AG09319 (cell line): ENCODE results near the gene IL37.
"Not testable (repeated sequence)": the region's sequence is repeated elsewhere in the genome, so short reads cannot be mapped to it uniquely, and the experiment has no call there.

Experiments
- DNase-seq: peaks from one replicate; pipeline ENCODE4 v3.0.0-alpha.2; 2010; ENCODE audit warnings: low read depth; ENCODE audit errors: extremely low read depth
- CTCF ChIP-seq: IDR thresholded peaks from 2 replicates; pipeline ENCODE4 v1.5.1; 2011; ENCODE audit warnings: low read depth, mild to moderate bottlenecking, inconsistent platforms, low read length, moderate library complexity

Gene IL37

GRCh38 chr2:112907001-112907949 is 3.7 kb upstream of the IL37 start:
- no peak for TF ChIP-seq CTCF
- DNase-seq, result no peak

GRCh38 chr2:112908559-112908958 is 2.4 kb upstream of the IL37 start:
- not testable (repeated sequence) for DNase-seq

GRCh38 chr2:112910219-112910618 is 746 bp upstream of the IL37 start:
- TF ChIP-seq CTCF, result no peak
- no peak for DNase-seq

- no peak for DNase-seq
- no peak for TF ChIP-seq CTCF
These were observed 1.4 kb downstream of the IL37 start for GRCh38 chr2:112912403-112912802.

DNA sequence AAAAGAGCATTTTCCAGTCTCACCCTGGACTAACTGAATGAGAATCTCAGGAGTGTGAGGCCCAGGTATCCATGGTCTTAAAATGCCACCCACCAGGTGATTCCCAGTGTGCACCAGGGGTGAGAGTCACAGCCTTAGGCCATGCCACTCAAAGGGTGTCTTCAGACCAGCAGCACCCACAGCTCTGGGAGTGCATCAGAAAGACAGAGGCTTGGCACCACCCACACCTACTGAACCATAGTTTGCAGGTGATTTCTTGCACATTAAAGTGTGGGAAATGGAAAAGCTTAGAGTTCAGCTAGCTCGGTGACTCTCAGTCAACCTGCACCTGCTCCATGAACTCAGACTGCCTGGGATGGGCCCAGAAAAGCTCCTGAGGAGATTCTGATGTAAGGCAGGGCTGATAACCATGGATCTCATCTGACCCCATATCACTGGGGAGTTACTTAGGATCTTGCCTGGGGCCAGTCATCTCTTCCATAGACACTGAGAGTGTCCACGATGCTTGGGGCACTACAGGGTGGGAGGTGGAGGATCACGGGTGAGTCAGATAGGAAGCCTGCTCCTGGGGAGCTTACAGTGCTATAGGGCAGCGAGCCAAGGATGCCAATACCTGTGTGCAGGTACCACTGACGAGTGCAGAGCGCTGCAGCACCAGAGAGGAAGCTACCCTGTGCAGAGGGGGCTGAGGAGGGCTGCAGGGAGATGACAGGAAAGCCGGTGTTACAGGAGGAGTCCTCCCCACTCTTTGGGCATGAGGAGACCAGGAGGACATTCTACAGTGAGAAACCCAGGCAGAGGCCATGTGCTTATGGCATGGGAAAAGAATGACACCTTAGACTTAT is 4.6 kb downstream of the IL37 start:
- no peak for DNase-seq
- TF ChIP-seq CTCF, result no peak

DNA sequence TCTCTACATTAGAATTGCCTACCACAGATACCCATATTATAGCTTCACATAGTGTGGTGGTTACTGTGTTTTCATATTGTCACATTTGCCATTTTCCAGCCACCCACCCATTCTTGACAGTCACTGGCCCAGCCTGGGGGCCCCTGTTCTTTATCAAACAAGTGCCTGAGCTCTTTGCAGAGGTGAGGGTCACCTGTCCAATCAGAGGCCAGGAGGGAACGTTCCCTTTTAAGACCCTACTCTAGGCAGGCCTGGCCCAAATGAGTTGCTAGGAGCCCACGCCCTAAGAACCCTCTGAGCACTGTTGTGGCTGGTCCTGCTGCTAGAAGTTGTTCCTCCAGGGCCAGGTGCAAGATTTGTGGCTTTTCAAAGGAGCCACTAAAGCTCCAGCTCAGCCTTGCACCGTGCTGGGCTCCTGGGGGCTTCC is 5.2 kb downstream of the IL37 start:
- no peak for TF ChIP-seq CTCF
- no peak for DNase-seq

DNA sequence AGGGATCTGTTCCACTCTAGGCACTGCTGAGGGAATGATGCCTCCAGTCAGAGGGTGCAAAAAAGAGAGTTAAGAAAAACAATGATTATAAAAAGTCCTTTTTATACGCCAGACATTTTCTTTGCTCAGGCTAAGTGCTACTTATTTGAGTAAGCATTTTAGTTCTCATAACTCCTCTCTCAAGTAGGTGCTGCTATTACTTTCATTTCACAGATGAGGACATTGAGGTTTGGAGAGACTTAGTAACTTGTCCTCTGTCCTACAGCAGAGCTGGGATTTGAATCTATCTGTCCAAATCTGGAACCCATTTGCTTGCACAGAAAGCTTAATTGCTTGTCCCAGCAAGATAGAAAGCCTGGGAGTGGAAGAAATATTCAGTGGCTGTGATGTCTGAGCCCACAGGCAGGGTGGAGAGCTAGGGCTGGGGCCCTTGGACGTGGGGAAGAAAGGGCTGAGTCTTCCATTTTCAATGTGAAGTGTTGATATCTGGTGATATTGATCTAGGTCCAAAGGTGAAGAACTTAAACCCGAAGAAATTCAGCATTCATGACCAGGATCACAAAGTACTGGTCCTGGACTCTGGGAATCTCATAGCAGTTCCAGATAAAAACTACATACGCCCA is 5.8 kb downstream of the IL37 start:
- TF ChIP-seq CTCF, result no peak
- DNase-seq, result no peak
